Measurements from ENCODE around the gene COL4A3.

Gene COL4A3

DNA sequence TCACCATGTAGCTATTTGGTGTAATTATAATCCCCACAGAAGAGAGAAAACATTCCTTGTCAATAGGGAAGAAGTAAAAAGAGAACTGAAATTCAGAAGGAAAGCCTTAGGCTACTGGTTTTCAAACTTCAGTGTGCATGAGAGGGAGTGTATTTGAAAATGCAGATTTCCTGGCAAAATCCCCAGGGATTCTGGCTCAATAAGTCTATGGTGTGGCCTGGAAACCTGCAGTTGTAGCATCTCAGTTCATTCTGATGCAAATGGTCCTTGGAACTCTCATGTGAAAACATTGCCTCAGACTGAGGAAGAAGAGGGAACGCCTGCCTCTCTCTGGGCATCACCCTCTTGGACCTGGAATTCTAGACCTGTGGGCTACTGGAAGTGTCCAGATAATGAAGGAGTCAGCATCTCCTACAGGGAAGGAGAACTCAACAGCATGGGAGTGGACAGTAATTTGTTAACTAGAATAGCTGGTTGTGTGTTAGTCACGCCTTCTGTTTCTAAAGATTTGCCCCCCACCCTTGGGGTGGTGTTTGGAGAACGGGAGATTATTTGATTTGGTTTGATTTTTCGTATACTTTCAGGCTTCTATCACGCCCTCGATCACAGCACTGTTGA is 21.3 kb downstream of the COL4A3 start:
- Histone ChIP-seq H3K9ac (ENCODE audit: low read depth, low read length, poor library complexity) (no peak overlapping the region), H2BK120ac (ENCODE audit: low read depth, low read length) (no peak overlapping the region), H2AK5ac (ENCODE audit: low read depth, low read length) (no peak overlapping the region), H3K27me3 (ENCODE audit: control insufficient read depth in 3 of 3, insufficient read depth in 3 of 3, low read depth in 1 of 3, low read length in 3 of 3) (no peaks in the 10 kb centered on the region), H4K8ac (ENCODE audit: low read depth, low read length) (no peak overlapping the region), H3K14ac (ENCODE audit: low read length) (no peak overlapping the region), H2AFZ (ENCODE audit: low read length) (no peak overlapping the region), H3K36me3 (replicated peaks in 1 of 2; ENCODE audit: control insufficient read depth in 2 of 2, insufficient read depth in 2 of 2, low read length in 2 of 2) (no peaks in the 10 kb centered on the region), H3K23ac (ENCODE audit: low read depth, low read length, poor library complexity) (no peak overlapping the region), H3K9me3 (replicated peaks in 1 of 2; ENCODE audit: control insufficient read depth in 2 of 2, insufficient read depth in 1 of 2, low read depth in 1 of 2, low read length in 2 of 2) (no peaks in the 10 kb centered on the region), H2BK15ac (ENCODE audit: low read length) (no peak overlapping the region), H3K4me1 (ENCODE audit: control insufficient read depth in 2 of 2, insufficient read depth in 1 of 2, low read depth in 1 of 2, low read length in 2 of 2) (peaks cover 0 to 3% of the 10 kb centered on the region in 2 donors), H3K4me2 (ENCODE audit: insufficient read depth, low read length, poor library complexity, severe bottlenecking) (no peak overlapping the region), H4K91ac (ENCODE audit: low read depth, low read length, poor library complexity) (no peak overlapping the region), H2BK12ac (ENCODE audit: low read length) (no peak overlapping the region), H3K4me3 (ENCODE audit: low read length in 2 of 2) (no peak overlapping the region), H3K18ac (ENCODE audit: low read length) (no peak overlapping the region), H2BK5ac (ENCODE audit: low read length) (no peak overlapping the region), H3K27ac (replicated peaks; ENCODE audit: low read length) (no peak overlapping the region), H3K79me1 (ENCODE audit: low read depth, low read length) (no peaks in the 10 kb centered on the region), H3K4ac (ENCODE audit: low read length) (no peak overlapping the region)
- WGBS, 2 donors (ENCODE audit: extremely low coverage in 2 of 2, insufficient read length in 2 of 2, insufficient replicate concordance in 1 of 2) = no CpG with 5 or more reads among the region's 6 CpGs
- DNase-seq (ENCODE audit: low spot score) = no peak

DNA sequence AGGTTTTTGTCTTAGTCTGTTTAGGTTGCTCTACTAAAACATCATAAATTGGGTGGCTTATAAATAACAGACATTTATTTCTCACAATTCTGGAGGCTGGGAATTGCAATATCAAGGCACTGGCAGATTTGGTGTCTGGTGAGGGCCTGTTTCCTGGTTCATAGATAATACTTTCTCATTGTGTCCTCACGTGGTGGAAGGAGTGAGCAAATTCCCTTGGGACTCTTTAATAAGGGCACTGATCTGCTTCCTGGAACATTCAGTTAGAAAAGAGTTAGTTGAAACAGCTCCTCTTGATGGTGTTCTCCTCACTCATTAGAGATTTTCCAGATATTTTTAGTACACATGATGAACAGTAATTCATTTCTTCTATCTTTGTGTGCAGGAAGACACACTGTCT is 22.3 kb downstream of the COL4A3 start:
- Histone ChIP-seq H3K14ac (ENCODE audit: low read length) (no peak overlapping the region), H2BK15ac (ENCODE audit: low read length) (no peak overlapping the region), H2AK5ac (ENCODE audit: low read depth, low read length) (no peak overlapping the region), H3K9me3 (replicated peaks in 1 of 2; ENCODE audit: control insufficient read depth in 2 of 2, insufficient read depth in 1 of 2, low read depth in 1 of 2, low read length in 2 of 2) (no peaks in the 10 kb centered on the region), H4K8ac (ENCODE audit: low read depth, low read length) (no peak overlapping the region), H3K4me2 (ENCODE audit: insufficient read depth, low read length, poor library complexity, severe bottlenecking) (no peak overlapping the region), H3K4me3 (ENCODE audit: low read length in 2 of 2) (no peak overlapping the region), H3K79me1 (ENCODE audit: low read depth, low read length) (no peaks in the 10 kb centered on the region), H2BK12ac (ENCODE audit: low read length) (no peak overlapping the region), H3K4me1 (ENCODE audit: control insufficient read depth in 2 of 2, insufficient read depth in 1 of 2, low read depth in 1 of 2, low read length in 2 of 2) (peaks cover 0 to 3% of the 10 kb centered on the region in 2 donors), H3K9ac (ENCODE audit: low read depth, low read length, poor library complexity) (no peak overlapping the region), H3K27ac (replicated peaks; ENCODE audit: low read length) (no peak overlapping the region), H3K4ac (ENCODE audit: low read length) (no peak overlapping the region), H3K36me3 (replicated peaks in 1 of 2; ENCODE audit: control insufficient read depth in 2 of 2, insufficient read depth in 2 of 2, low read length in 2 of 2) (no peaks in the 10 kb centered on the region), H3K18ac (ENCODE audit: low read length) (no peak overlapping the region), H3K27me3 (ENCODE audit: control insufficient read depth in 3 of 3, insufficient read depth in 3 of 3, low read depth in 1 of 3, low read length in 3 of 3) (no peaks in the 10 kb centered on the region), H3K23ac (ENCODE audit: low read depth, low read length, poor library complexity) (no peak overlapping the region), H4K91ac (ENCODE audit: low read depth, low read length, poor library complexity) (no peak overlapping the region), H2BK5ac (ENCODE audit: low read length) (no peak overlapping the region), H2AFZ (ENCODE audit: low read length) (no peak overlapping the region), H2BK120ac (ENCODE audit: low read depth, low read length) (no peak overlapping the region)
- WGBS, 2 donors (ENCODE audit: extremely low coverage in 2 of 2, insufficient read length in 2 of 2, insufficient replicate concordance in 1 of 2) = no CpG with 5 or more reads among the region's 1 CpG
- no peak for DNase-seq (ENCODE audit: low spot score)

DNA sequence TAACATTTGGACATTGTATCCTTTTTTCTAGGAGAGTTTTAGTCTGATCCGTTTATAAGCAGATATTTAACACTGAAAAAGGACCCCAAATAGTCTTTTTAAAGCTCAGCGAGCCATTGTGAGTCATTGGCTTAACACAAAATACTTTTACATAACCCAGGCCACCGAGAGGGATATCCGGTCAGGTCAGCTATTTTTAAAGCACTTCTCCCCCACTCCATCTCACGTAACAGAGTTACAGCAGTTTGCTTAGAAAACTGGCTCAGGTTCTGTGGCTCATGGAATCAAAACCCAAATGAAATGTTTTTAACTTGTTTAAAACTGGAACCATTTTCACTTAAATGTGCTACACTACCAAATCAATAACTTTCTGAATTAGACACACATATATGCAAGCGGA is 23.9 kb downstream of the COL4A3 start:
- Histone ChIP-seq H3K23ac (ENCODE audit: low read depth, low read length, poor library complexity) (no peak overlapping the region), H3K9me3 (replicated peaks in 1 of 2; ENCODE audit: control insufficient read depth in 2 of 2, insufficient read depth in 1 of 2, low read depth in 1 of 2, low read length in 2 of 2) (no peaks in the 10 kb centered on the region), H2AFZ (ENCODE audit: low read length) (peak overlapping the region; percentile 45), H2BK5ac (ENCODE audit: low read length) (no peak overlapping the region), H2BK15ac (ENCODE audit: low read length) (no peak overlapping the region), H3K9ac (ENCODE audit: low read depth, low read length, poor library complexity) (no peak overlapping the region), H3K4me3 (ENCODE audit: low read length in 2 of 2) (no peak overlapping the region), H3K18ac (ENCODE audit: low read length) (no peak overlapping the region), H3K27me3 (ENCODE audit: control insufficient read depth in 3 of 3, insufficient read depth in 3 of 3, low read depth in 1 of 3, low read length in 3 of 3) (no peaks in the 10 kb centered on the region), H3K4ac (ENCODE audit: low read length) (no peak overlapping the region), H3K14ac (ENCODE audit: low read length) (no peak overlapping the region), H4K8ac (ENCODE audit: low read depth, low read length) (no peak overlapping the region), H3K36me3 (replicated peaks in 1 of 2; ENCODE audit: control insufficient read depth in 2 of 2, insufficient read depth in 2 of 2, low read length in 2 of 2) (no peaks in the 10 kb centered on the region), H2BK12ac (ENCODE audit: low read length) (no peak overlapping the region), H2BK120ac (ENCODE audit: low read depth, low read length) (no peak overlapping the region), H3K4me1 (ENCODE audit: control insufficient read depth in 2 of 2, insufficient read depth in 1 of 2, low read depth in 1 of 2, low read length in 2 of 2) (peaks cover 0 to 3% of the 10 kb centered on the region in 2 donors), H3K4me2 (ENCODE audit: insufficient read depth, low read length, poor library complexity, severe bottlenecking) (no peak overlapping the region), H2AK5ac (ENCODE audit: low read depth, low read length) (no peak overlapping the region), H3K79me1 (ENCODE audit: low read depth, low read length) (no peaks in the 10 kb centered on the region), H3K27ac (replicated peaks; ENCODE audit: low read length) (no peak overlapping the region), H4K91ac (ENCODE audit: low read depth, low read length, poor library complexity) (no peak overlapping the region)
- WGBS, 2 donors (ENCODE audit: extremely low coverage in 2 of 2, insufficient read length in 2 of 2, insufficient replicate concordance in 1 of 2) = no CpG with 5 or more reads among the region's 6 CpGs
- DNase-seq (ENCODE audit: low spot score) = no peak

DNA sequence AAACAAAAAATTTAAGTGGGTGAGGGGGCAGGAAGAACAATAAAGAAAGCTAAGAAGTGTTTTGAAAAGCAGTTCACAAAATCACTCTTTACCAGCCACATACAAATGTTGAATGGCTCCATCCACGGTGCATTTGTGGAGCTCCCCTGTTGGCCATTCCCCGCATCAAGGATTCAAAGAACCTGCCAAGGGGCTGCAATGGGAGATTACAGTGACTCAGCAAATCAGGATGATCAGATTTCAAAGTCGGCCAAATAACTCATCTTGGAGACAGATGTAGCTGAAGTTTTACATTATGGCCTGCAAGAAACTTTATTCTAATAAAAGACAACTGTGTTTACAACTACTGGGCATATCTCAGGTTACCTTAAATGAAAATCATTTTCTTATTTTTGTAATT is 26.9 kb downstream of the COL4A3 start:
- H3K18ac ChIP-seq (ENCODE audit: low read length) = no peak overlapping the region
- no peak overlapping the region for H2BK5ac ChIP-seq (ENCODE audit: low read length)
- DNase-seq (ENCODE audit: low spot score) = no peak

More for the DNA sequence above, 26.9 kb downstream of the COL4A3 start:
- H3K27me3 ChIP-seq (ENCODE audit: control insufficient read depth in 3 of 3, insufficient read depth in 3 of 3, low read depth in 1 of 3, low read length in 3 of 3) = no peaks in the 10 kb centered on the region
- H3K14ac ChIP-seq (ENCODE audit: low read length) = no peak overlapping the region
- no peak overlapping the region for H3K27ac ChIP-seq (replicated peaks; ENCODE audit: low read length)
- no peak overlapping the region for H2AFZ ChIP-seq (ENCODE audit: low read length)
- H3K4ac ChIP-seq (ENCODE audit: low read length) = no peak overlapping the region
- H2AK5ac ChIP-seq (ENCODE audit: low read depth, low read length) = no peak overlapping the region
- H4K91ac ChIP-seq (ENCODE audit: low read depth, low read length, poor library complexity) = no peak overlapping the region
- peaks cover 0 to 3% of the 10 kb centered on the region in 2 donors for H3K4me1 ChIP-seq (ENCODE audit: control insufficient read depth in 2 of 2, insufficient read depth in 1 of 2, low read depth in 1 of 2, low read length in 2 of 2)
- H2BK120ac ChIP-seq (ENCODE audit: low read depth, low read length) = no peak overlapping the region
- no peaks in the 10 kb centered on the region for H3K9me3 ChIP-seq (replicated peaks in 1 of 2; ENCODE audit: control insufficient read depth in 2 of 2, insufficient read depth in 1 of 2, low read depth in 1 of 2, low read length in 2 of 2)
- no peak overlapping the region for H3K23ac ChIP-seq (ENCODE audit: low read depth, low read length, poor library complexity)
- no peak overlapping the region for H4K8ac ChIP-seq (ENCODE audit: low read depth, low read length)
- H3K9ac ChIP-seq (ENCODE audit: low read depth, low read length, poor library complexity) = no peak overlapping the region
- no CpG with 5 or more reads among the region's 3 CpGs for WGBS, 2 donors (ENCODE audit: extremely low coverage in 2 of 2, insufficient read length in 2 of 2, insufficient replicate concordance in 1 of 2)
- H3K79me1 ChIP-seq (ENCODE audit: low read depth, low read length) = no peaks in the 10 kb centered on the region
- H3K36me3 ChIP-seq (replicated peaks in 1 of 2; ENCODE audit: control insufficient read depth in 2 of 2, insufficient read depth in 2 of 2, low read length in 2 of 2) = no peaks in the 10 kb centered on the region
- H2BK15ac ChIP-seq (ENCODE audit: low read length) = no peak overlapping the region
- no peak overlapping the region for H2BK12ac ChIP-seq (ENCODE audit: low read length)
- no peak overlapping the region for H3K4me3 ChIP-seq (ENCODE audit: low read length in 2 of 2)
- no peak overlapping the region for H3K4me2 ChIP-seq (ENCODE audit: insufficient read depth, low read length, poor library complexity, severe bottlenecking)
